ENCODE data around the gene TEX22. TPM values are rescaled to one million over a fixed set of nuclear protein-coding genes. Genes with fewer than 3 reads are reported as not detected.

The TEX22 gene
- total RNA-seq, 1 donor from 2014 or later: not detected

DNA sequence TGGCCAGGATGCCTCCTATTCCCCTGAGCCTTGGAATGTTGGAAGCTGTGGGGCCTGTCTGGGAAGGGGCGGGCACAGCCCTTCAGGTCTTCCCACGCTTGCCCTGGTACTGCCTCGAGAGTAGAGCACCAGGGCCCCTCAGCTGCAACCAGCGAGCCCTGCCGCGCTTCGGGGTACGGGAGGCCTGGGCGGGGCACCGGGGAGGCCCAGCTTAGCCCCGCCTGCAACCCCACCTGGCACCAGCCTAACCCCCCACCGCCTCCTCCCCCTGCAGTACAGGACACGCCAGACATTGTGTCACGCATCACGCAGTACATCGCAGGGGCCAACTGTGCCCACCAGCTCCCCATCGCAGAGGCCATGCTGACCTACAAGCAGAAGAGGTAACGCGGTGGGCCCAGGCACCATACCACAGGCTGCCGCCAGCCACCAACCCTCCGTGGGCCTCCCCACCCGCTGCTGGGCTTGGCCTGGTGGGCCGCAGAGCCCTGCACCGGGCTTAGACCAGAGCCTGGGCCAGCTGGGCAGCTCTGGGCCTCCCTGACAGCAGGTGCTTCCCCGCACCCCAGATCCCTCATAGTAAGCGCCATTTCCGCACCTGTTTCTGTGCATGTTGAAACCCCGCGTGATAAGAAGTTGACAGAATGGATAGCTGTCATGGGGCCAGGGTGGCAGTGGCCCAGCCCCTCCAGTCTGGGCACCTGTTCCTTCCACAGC, 13.6 kb upstream of the TEX22 start:
- H3K4me1 ChIP-seq: no peaks in the 10 kb centered on the region
- DNase-seq (ENCODE audit: low spot score): no peak
- no peaks in the 10 kb centered on the region for H3K27me3 ChIP-seq
- H3K4me1 Mint-ChIP-seq: peaks cover 2% of the 10 kb centered on the region
- H3K79me2 ChIP-seq (ENCODE audit: low read depth): no peaks in the 10 kb centered on the region
- H3K4me3 Mint-ChIP-seq: no peak overlapping the region
- no peak overlapping the region for H3K27ac ChIP-seq
- no peaks in the 10 kb centered on the region for H3K9me3 ChIP-seq (ENCODE audit: low read depth)
- H4K20me1 ChIP-seq (ENCODE audit: low read depth): peaks cover 3% of the 10 kb centered on the region
- H3K4me2 ChIP-seq: no peak overlapping the region
- H3K36me3 Mint-ChIP-seq: peaks cover 3% of the 10 kb centered on the region
- H3K27ac Mint-ChIP-seq: no peak overlapping the region
- H3K9ac ChIP-seq: no peak overlapping the region
- no peak overlapping the region for H2AFZ ChIP-seq (replicated peaks)
- H3K36me3 ChIP-seq: no peaks in the 10 kb centered on the region
- TF ChIP-seq EZH2 (IDR thresholded peaks at IDR 0.05) (no peak), EZH2phosphoT487 (IDR thresholded peaks at IDR 0.05) (no peak)
- TF ChIP-seq, protein P1, sequence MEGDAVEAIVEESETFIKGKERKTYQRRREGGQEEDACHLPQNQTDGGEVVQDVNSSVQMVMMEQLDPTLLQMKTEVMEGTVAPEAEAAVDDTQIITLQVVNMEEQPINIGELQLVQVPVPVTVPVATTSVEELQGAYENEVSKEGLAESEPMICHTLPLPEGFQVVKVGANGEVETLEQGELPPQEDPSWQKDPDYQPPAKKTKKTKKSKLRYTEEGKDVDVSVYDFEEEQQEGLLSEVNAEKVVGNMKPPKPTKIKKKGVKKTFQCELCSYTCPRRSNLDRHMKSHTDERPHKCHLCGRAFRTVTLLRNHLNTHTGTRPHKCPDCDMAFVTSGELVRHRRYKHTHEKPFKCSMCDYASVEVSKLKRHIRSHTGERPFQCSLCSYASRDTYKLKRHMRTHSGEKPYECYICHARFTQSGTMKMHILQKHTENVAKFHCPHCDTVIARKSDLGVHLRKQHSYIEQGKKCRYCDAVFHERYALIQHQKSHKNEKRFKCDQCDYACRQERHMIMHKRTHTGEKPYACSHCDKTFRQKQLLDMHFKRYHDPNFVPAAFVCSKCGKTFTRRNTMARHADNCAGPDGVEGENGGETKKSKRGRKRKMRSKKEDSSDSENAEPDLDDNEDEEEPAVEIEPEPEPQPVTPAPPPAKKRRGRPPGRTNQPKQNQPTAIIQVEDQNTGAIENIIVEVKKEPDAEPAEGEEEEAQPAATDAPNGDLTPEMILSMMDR (IDR thresholded peaks at IDR 0.05): no peak
- peaks cover 2% of the 10 kb centered on the region for H3K27me3 Mint-ChIP-seq (ENCODE audit: insufficient read depth, low read depth)
- H3K9me3 Mint-ChIP-seq: no peaks in the 10 kb centered on the region
- no peaks in the 10 kb centered on the region for H3F3A ChIP-seq (ENCODE audit: low read depth)
- no peak overlapping the region for H3K4me3 ChIP-seq

DNA sequence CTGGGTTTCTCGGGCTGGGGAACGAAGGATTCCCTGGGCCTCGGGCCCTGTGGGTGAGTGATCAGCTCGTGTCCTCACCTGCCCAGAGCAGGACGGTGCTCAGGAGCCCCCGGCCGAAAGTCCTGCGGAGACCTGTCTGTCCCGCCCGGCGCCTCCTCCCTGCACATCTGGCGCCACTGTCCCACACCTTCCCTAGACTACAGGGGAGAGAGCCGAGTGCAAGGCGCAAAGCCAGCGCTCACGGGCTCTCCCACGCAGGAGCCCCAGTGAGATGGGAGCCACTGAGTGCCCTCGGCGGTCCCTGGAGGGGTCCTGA, 13.1 kb upstream of the TEX22 start:
- Mint-ChIP-seq H3K4me1 (peaks cover 2% of the 10 kb centered on the region), H3K27ac (no peak overlapping the region), H3K36me3 (peaks cover 3% of the 10 kb centered on the region), H3K4me3 (no peak overlapping the region), H3K27me3 (ENCODE audit: insufficient read depth, low read depth) (peaks cover 2% of the 10 kb centered on the region), H3K9me3 (no peaks in the 10 kb centered on the region)
- Histone ChIP-seq H3K4me2 (no peak overlapping the region), H3K27ac (no peak overlapping the region), H3K9ac (no peak overlapping the region), H3K79me2 (ENCODE audit: low read depth) (no peaks in the 10 kb centered on the region), H3K36me3 (no peaks in the 10 kb centered on the region), H3K9me3 (ENCODE audit: low read depth) (no peaks in the 10 kb centered on the region), H3K4me3 (no peak overlapping the region), H3K4me1 (no peaks in the 10 kb centered on the region), H4K20me1 (ENCODE audit: low read depth) (no peaks in the 10 kb centered on the region), H2AFZ (replicated peaks) (no peak overlapping the region), H3K27me3 (no peaks in the 10 kb centered on the region), H3F3A (ENCODE audit: low read depth) (no peaks in the 10 kb centered on the region)
- DNase-seq (ENCODE audit: low spot score): no peak
- TF ChIP-seq, protein P1 (IDR thresholded peaks at IDR 0.05): no peak
- no peak for TF ChIP-seq EZH2phosphoT487 (IDR thresholded peaks at IDR 0.05)
- no peak for TF ChIP-seq EZH2 (IDR thresholded peaks at IDR 0.05)

DNA sequence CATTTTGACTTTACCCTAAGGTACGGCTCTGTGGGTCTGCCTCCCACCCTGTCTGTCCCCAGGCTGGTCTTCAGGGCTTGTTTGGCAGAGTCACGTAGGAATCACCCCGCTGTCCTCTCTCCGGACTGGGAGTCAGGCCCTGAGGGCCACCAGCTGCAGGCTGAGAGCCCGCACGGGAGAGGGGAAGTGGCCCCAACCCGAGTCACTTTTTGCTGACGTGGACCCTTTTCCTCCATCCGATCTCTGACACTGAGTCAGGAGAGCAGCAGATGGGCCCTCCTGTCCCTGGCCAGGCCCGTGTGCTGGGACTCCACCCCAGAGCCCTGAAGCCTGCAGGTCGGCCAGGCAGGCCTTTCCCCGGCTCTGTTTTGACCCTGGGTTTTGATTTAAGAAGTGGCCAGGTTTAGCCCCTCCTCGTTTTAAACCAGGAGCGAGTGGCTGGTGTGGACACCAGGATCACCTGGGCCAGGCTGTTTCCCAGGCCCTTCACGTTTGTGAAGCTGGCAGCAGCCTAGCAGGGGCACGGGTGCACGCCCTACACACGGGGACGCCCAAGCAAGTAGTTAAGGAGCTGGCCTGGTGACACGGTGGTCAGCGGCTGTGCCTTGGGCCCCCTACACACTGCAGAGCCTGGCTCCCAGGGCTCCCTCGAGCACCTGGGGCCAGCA, 12.5 kb upstream of the TEX22 start:
- no peak overlapping the region for H3K27ac ChIP-seq
- H3K27me3 ChIP-seq: no peaks in the 10 kb centered on the region
- no peaks in the 10 kb centered on the region for H4K20me1 ChIP-seq (ENCODE audit: low read depth)
- H3K4me3 Mint-ChIP-seq: no peak overlapping the region
- H3K4me1 ChIP-seq: no peaks in the 10 kb centered on the region
- H3K27ac Mint-ChIP-seq: no peak overlapping the region
- H3K4me1 Mint-ChIP-seq: peaks cover 2% of the 10 kb centered on the region
- no peak overlapping the region for H3K4me3 ChIP-seq
- no peak overlapping the region for H2AFZ ChIP-seq (replicated peaks)
- no peaks in the 10 kb centered on the region for H3K9me3 ChIP-seq (ENCODE audit: low read depth)
- no peak overlapping the region for H3K9ac ChIP-seq
- no peak for TF ChIP-seq EZH2phosphoT487 (IDR thresholded peaks at IDR 0.05)
- TF ChIP-seq EZH2 (IDR thresholded peaks at IDR 0.05): no peak
- TF ChIP-seq, protein P1 (IDR thresholded peaks at IDR 0.05): no peak
- DNase-seq (ENCODE audit: low spot score): no peak
- H3K79me2 ChIP-seq (ENCODE audit: low read depth): no peaks in the 10 kb centered on the region
- H3K36me3 ChIP-seq: no peaks in the 10 kb centered on the region
- no peak overlapping the region for H3K4me2 ChIP-seq
- no peaks in the 10 kb centered on the region for H3F3A ChIP-seq (ENCODE audit: low read depth)
- no peaks in the 10 kb centered on the region for H3K9me3 Mint-ChIP-seq
- H3K36me3 Mint-ChIP-seq: peaks cover 3% of the 10 kb centered on the region
- H3K27me3 Mint-ChIP-seq (ENCODE audit: insufficient read depth, low read depth): peaks cover 2% of the 10 kb centered on the region

All from neural progenitor cell (in vitro differentiated cells).